ENCODE data around the gene FRAS1. TPM values are rescaled to one million over a fixed set of nuclear protein-coding genes. Genes with fewer than 3 reads are reported as not detected.

Gene FRAS1
- total and polyA plus RNA-seq, 2 of the 8 experiments (the other 6 are each of a cell fraction or from before 2014, with no cell fraction given), result 38.5 to 109 TPM

DNA sequence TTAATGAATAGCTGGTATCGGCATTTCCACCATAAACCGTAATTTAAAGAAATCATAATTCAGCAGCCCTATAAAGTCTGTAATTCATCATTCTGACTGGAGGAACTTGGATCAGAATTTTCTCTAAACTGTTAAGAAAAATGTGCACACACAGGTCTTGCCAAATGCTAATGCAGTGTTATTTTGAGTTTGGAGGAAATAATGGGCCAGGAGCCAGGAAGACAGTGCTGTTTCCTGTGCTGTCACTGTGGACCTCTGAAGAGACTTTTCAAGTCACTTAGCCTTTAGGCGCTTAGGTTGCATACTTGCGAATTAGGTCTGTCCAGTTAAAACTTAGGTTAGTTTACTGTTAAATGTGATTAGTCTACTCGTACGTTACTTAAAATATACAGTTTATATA lies 357.0 kb downstream of the FRAS1 start (continued):
- TF ChIP-seq RNF2 (IDR thresholded peaks at IDR 0.05; ENCODE audit: borderline replicate concordance, low read depth, low read length, missing control alignments, poor library complexity, severe bottlenecking) (no peak), KDM5A (IDR thresholded peaks at IDR 0.05; ENCODE audit: low read length) (no peak), HDAC2 (IDR thresholded peaks at IDR 0.05; ENCODE audit: borderline replicate concordance in 1 of 2, low read depth in 2 of 2, low read length in 2 of 2) (no peak), HDAC6 (IDR thresholded peaks at IDR 0.05; ENCODE audit: low read depth, low read length) (no peak), EGR1 (IDR thresholded peaks at IDR 0.05; ENCODE audit: borderline replicate concordance, low read depth, low read length) (no peak), JUND (IDR thresholded peaks at IDR 0.05; ENCODE audit: low read length) (no peak), CEBPB (IDR thresholded peaks at IDR 0.05; ENCODE audit: low read depth, low read length) (no peak)

Measured in H1 (cell line).